OCI-M2 (cell line): ENCODE data around the gene CPOX.
"Not testable (repeated sequence)": the region's sequence is repeated elsewhere in the genome, so short reads cannot be mapped to it uniquely, and the experiment has no call there.

Source experiments
- DNase-seq: peaks from one replicate; lab custom pipeline; 2025; ENCODE audit not compliant: unreplicated experiment; lab: John Stamatoyannopoulos, UW

CPOX gene

GRCh38 chr3:98564282-98565005 is 29.0 kb downstream of the CPOX start:
- DNase-seq = no peak

GRCh38 chr3:98563661-98564281 is 29.6 kb downstream of the CPOX start:
- no peak for DNase-seq

GRCh38 chr3:98561727-98562521 is 31.5 kb downstream of the CPOX start:
- no peak for DNase-seq

GRCh38 chr3:98560911-98561310 is 32.5 kb downstream of the CPOX start:
- DNase-seq = no peak

- DNase-seq = not testable (repeated sequence)
Observed at GRCh38 chr3:98559769-98560168, 33.6 kb downstream of the CPOX start.

- no peak for DNase-seq
Observed at GRCh38 chr3:98558100-98558827, 35.1 kb downstream of the CPOX start.

GRCh38 chr3:98557324-98558010 is 35.9 kb downstream of the CPOX start:
- no peak for DNase-seq

- no peak for DNase-seq
Observed at GRCh38 chr3:98556164-98557130, 37.0 kb downstream of the CPOX start.

GRCh38 chr3:98555025-98555379 is 38.4 kb downstream of the CPOX start:
- DNase-seq = no peak

GRCh38 chr3:98554580-98554979 is 38.8 kb downstream of the CPOX start:
- DNase-seq = no peak

- no peak for DNase-seq
Observed at GRCh38 chr3:98553753-98554152, 39.7 kb downstream of the CPOX start.

GRCh38 chr3:98553021-98553563 is 40.3 kb downstream of the CPOX start:
- DNase-seq = no peak

- no peak for DNase-seq
Observed at GRCh38 chr3:98552232-98553020, 41.0 kb downstream of the CPOX start.

GRCh38 chr3:98551754-98552153 is 41.7 kb downstream of the CPOX start:
- DNase-seq = no peak

GRCh38 chr3:98551236-98551635 is 42.2 kb downstream of the CPOX start:
- no peak for DNase-seq

- DNase-seq = no peak
Observed at GRCh38 chr3:98550833-98551232, 42.6 kb downstream of the CPOX start.

GRCh38 chr3:98548544-98548943 is 44.9 kb downstream of the CPOX start:
- DNase-seq = no peak

- no peak for DNase-seq
Observed at GRCh38 chr3:98545940-98546339, 47.5 kb downstream of the CPOX start.

- DNase-seq = no peak
Observed at GRCh38 chr3:98542623-98543022, 50.8 kb downstream of the CPOX start.
